H9 (cell line): ENCODE data around the gene DNMT3L. TPM values are rescaled to one million over a fixed set of nuclear protein-coding genes. Genes with fewer than 3 reads are reported as not detected.
"Not testable (repeated sequence)": the region's sequence is repeated elsewhere in the genome, so short reads cannot be mapped to it uniquely, and the experiment has no call there.

ENCODE experiments used
- DNase-seq: peaks from one replicate; pipeline ENCODE4 v3.0.0-alpha.2; 2017
- H2AFZ ChIP-seq: one replicate; pipeline ENCODE4 v1.6.1; 2013; ENCODE audit warnings: mild to moderate bottlenecking, low read length, control low read depth, moderate library complexity
- H2AK5ac ChIP-seq: 2 replicates; pipeline ENCODE4 v1.6.1; 2013; ENCODE audit warnings: low read length, control low read depth, mixed read lengths; ENCODE audit not compliant: insufficient read length
- H2BK120ac ChIP-seq: one replicate; pipeline ENCODE4 v1.6.1; 2013; ENCODE audit warnings: low read depth, mild to moderate bottlenecking, low read length, control low read depth, inconsistent platforms; ENCODE audit not compliant: poor library complexity, severe bottlenecking
- H2BK12ac ChIP-seq: 2 replicates; pipeline ENCODE4 v1.6.1; 2013; ENCODE audit warnings: low read length, control low read depth, mixed read lengths, low read depth; ENCODE audit not compliant: insufficient read length
- H2BK15ac ChIP-seq: 2 replicates; pipeline ENCODE4 v1.6.1; 2013; ENCODE audit warnings: low read depth, low read length, control low read depth
- H2BK20ac ChIP-seq: one replicate; pipeline ENCODE4 v1.6.1; 2013; ENCODE audit warnings: low read depth, mild to moderate bottlenecking, low read length, control low read depth, inconsistent platforms; ENCODE audit not compliant: poor library complexity, severe bottlenecking
- H2BK5ac ChIP-seq: 2 replicates; pipeline ENCODE4 v1.6.1; 2013; ENCODE audit warnings: low read length, control low read depth, mixed read lengths; ENCODE audit not compliant: insufficient read length
- H3K14ac ChIP-seq: 2 replicates; pipeline ENCODE4 v1.6.1; 2013; ENCODE audit warnings: low read length, control low read depth; ENCODE audit not compliant: insufficient read depth
- H3K18ac ChIP-seq: 2 replicates; pipeline ENCODE4 v1.6.1; 2013; ENCODE audit warnings: low read depth, mild to moderate bottlenecking, mixed read lengths, low read length, control low read depth; ENCODE audit not compliant: insufficient read length
- H3K23ac ChIP-seq: 2 replicates; pipeline ENCODE4 v1.6.1; 2013; ENCODE audit warnings: low read length, control low read depth, mixed read lengths, low read depth; ENCODE audit not compliant: insufficient read length
- H3K23me2 ChIP-seq: 2 replicates; pipeline ENCODE4 v1.6.1; 2013; ENCODE audit warnings: low read depth, mild to moderate bottlenecking, mixed read lengths, low read length, control low read depth; ENCODE audit not compliant: insufficient read length, poor library complexity, severe bottlenecking
- H3K27ac ChIP-seq: 2 replicates; pipeline ENCODE4 v1.5.1; 2013; ENCODE audit warnings: low read length, control low read depth, mixed read lengths, low read depth; ENCODE audit not compliant: insufficient read length
- H3K27me3 ChIP-seq: 2 replicates; pipeline ENCODE4 v1.6.1; 2013; ENCODE audit warnings: low read length, control low read depth, inconsistent platforms; ENCODE audit not compliant: insufficient read depth
- H3K4ac ChIP-seq: 2 replicates; pipeline ENCODE4 v1.6.1; 2013; ENCODE audit warnings: low read depth, mild to moderate bottlenecking, control low read depth, inconsistent platforms, low read length, moderate library complexity
- H3K4me1 ChIP-seq: 2 replicates; pipeline ENCODE4 v1.6.1; 2013; ENCODE audit warnings: low read length, control low read depth, inconsistent platforms; ENCODE audit not compliant: insufficient read depth
- H3K4me2 ChIP-seq: 2 replicates; pipeline ENCODE4 v1.6.1; 2013; ENCODE audit warnings: low read length, control low read depth, mixed read lengths; ENCODE audit not compliant: insufficient read length, insufficient read depth
- H3K56ac ChIP-seq: 2 replicates; pipeline ENCODE4 v1.6.1; 2013; ENCODE audit warnings: low read depth, mild to moderate bottlenecking, mixed read lengths, low read length, control low read depth; ENCODE audit not compliant: insufficient read length
- H3K79me1 ChIP-seq: 2 replicates; pipeline ENCODE4 v1.6.1; 2013; ENCODE audit warnings: low read depth, mild to moderate bottlenecking, moderate library complexity, low read length, control low read depth, inconsistent platforms; ENCODE audit not compliant: insufficient read depth, poor library complexity, severe bottlenecking
- H3K79me2 ChIP-seq: 2 replicates; pipeline ENCODE4 v1.6.1; 2013; ENCODE audit warnings: low read length, control low read depth, inconsistent platforms; ENCODE audit not compliant: insufficient read depth
- H3K9ac ChIP-seq: 2 replicates; pipeline ENCODE4 v1.6.1; 2013; ENCODE audit warnings: low read length, control low read depth, mixed read lengths; ENCODE audit not compliant: insufficient read length; ENCODE audit errors: extremely low read depth
- H3K9me3 ChIP-seq: one replicate; pipeline ENCODE4 v1.6.1; 2013; ENCODE audit warnings: low read depth, low read length, inconsistent platforms; ENCODE audit not compliant: control insufficient read depth
- H3T11ph ChIP-seq: one replicate; pipeline ENCODE4 v1.6.1; 2013; ENCODE audit warnings: mild to moderate bottlenecking, low read length, control low read depth, inconsistent platforms
- H4K20me1 ChIP-seq: one replicate; pipeline ENCODE4 v1.6.1; 2013; ENCODE audit not compliant: control insufficient read depth, insufficient read length, insufficient read depth
- H4K5ac ChIP-seq: 2 replicates; pipeline ENCODE4 v1.6.1; 2013; ENCODE audit warnings: low read depth, mild to moderate bottlenecking, mixed read lengths, low read length, control low read depth; ENCODE audit not compliant: insufficient read length
- H4K8ac ChIP-seq: replicated peaks from 2 replicates; pipeline ENCODE4 v1.6.1; 2013; ENCODE audit warnings: low read length, control low read depth, mixed read lengths, low read depth; ENCODE audit not compliant: insufficient read length
- H4K91ac ChIP-seq: 2 replicates; pipeline ENCODE4 v1.6.1; 2013; ENCODE audit warnings: low read depth, mild to moderate bottlenecking, moderate library complexity, mixed read lengths, low read length, control low read depth; ENCODE audit not compliant: insufficient read length
- H3K27ac Mint-ChIP-seq, 3 experiments: 2 replicates in 2 of 3; 3 replicates in 1 of 3; pipeline ENCODE4 v1.8.0; 2020 to 2021; ENCODE audit warnings: mixed read lengths in 3 of 3, mild to moderate bottlenecking in 1 of 3, moderate library complexity in 1 of 3
- H3K27me3 Mint-ChIP-seq: 2 replicates; pipeline ENCODE4 v1.8.0; 2021; ENCODE audit warnings: low read depth, mild to moderate bottlenecking, moderate library complexity, mixed read lengths
- H3K36me3 Mint-ChIP-seq, 3 experiments: 2 replicates in 2 of 3; 3 replicates in 1 of 3; pipeline ENCODE4 v1.8.0; 2020 to 2021; ENCODE audit warnings: low read depth in 3 of 3, mixed read lengths in 3 of 3; ENCODE audit not compliant: insufficient read depth in 1 of 3
- H3K4me1 Mint-ChIP-seq, 2 experiments: 2 replicates each; pipeline ENCODE4 v1.8.0; 2020; ENCODE audit warnings: mixed read lengths in 2 of 2
- H3K4me3 Mint-ChIP-seq, 2 experiments: 2 replicates in 1 of 2; 3 replicates in 1 of 2; pipeline ENCODE4 v1.8.0; 2020 to 2021; ENCODE audit warnings: mild to moderate bottlenecking in 2 of 2, mixed read lengths in 2 of 2, moderate library complexity in 1 of 2
- H3K9me3 Mint-ChIP-seq, 2 experiments: 2 replicates in 1 of 2; 3 replicates in 1 of 2; pipeline ENCODE4 v1.8.0; 2020; ENCODE audit warnings: mild to moderate bottlenecking in 2 of 2, mixed read lengths in 2 of 2, moderate library complexity in 1 of 2
- WGBS: extraction: QIAGEN DNeasy Blood & Tissue Kit; methylation state at CpG from one replicate; pipeline ENCODE4 v1.1.7; 2013; ENCODE audit warnings: missing lambda C conversion rate, low lambda C conversion rate, mixed read lengths; ENCODE audit not compliant: insufficient read length; ENCODE audit errors: extremely low coverage; 5-methylcytosine and 5-hydroxymethylcytosine counted together
- total RNA-seq: library from RNA; stranded (reverse); gene quantifications from 2 replicates; pipeline ENCODE4 v1.2.1, GENCODE V29; 2021

The DNMT3L gene
- total RNA-seq, 1 experiment from 2014 or later: 0.77 TPM

GRCh38 chr21:44207860-44208646, 53.6 kb downstream of the DNMT3L start:
- not testable (repeated sequence) for H3T11ph ChIP-seq, H2BK20ac ChIP-seq, H3K27ac Mint-ChIP-seq, H3K56ac ChIP-seq, H4K8ac ChIP-seq, H4K5ac ChIP-seq, H2BK5ac ChIP-seq, H2AFZ ChIP-seq, H3K23ac ChIP-seq, H2BK15ac ChIP-seq, H4K91ac ChIP-seq, H3K79me2 ChIP-seq, H2BK120ac ChIP-seq, H3K9ac ChIP-seq, H3K79me1 ChIP-seq, H3K36me3 Mint-ChIP-seq, H3K18ac ChIP-seq, H3K4me3 Mint-ChIP-seq, H3K9me3 Mint-ChIP-seq, H3K14ac ChIP-seq, H3K4me1 Mint-ChIP-seq, H3K27me3 Mint-ChIP-seq, H3K4ac ChIP-seq, H3K27me3 ChIP-seq, H3K23me2 ChIP-seq, H2AK5ac ChIP-seq, H2BK12ac ChIP-seq, H3K9me3 ChIP-seq, H3K4me1 ChIP-seq, H4K20me1 ChIP-seq, H3K27ac ChIP-seq, H3K4me2 ChIP-seq, DNase-seq
- no CpG with 5 or more reads among the region's 15 CpGs for WGBS

- not testable (repeated sequence) for H2BK12ac ChIP-seq, H3K4me1 Mint-ChIP-seq, H3K36me3 Mint-ChIP-seq, H2BK5ac ChIP-seq, H3K56ac ChIP-seq, H2BK15ac ChIP-seq, H2AK5ac ChIP-seq, H3K4ac ChIP-seq, H3K4me3 Mint-ChIP-seq, H2BK20ac ChIP-seq, H3K14ac ChIP-seq, H3K23ac ChIP-seq, H4K5ac ChIP-seq, H4K20me1 ChIP-seq, H3K79me2 ChIP-seq, H3K27ac Mint-ChIP-seq, H3K27me3 ChIP-seq, H2BK120ac ChIP-seq, H3K79me1 ChIP-seq, H3K27ac ChIP-seq, H3K9ac ChIP-seq, H4K8ac ChIP-seq, DNase-seq, H2AFZ ChIP-seq, H3T11ph ChIP-seq, H3K4me1 ChIP-seq, H3K18ac ChIP-seq, H3K9me3 ChIP-seq, H3K23me2 ChIP-seq, H3K27me3 Mint-ChIP-seq, H3K4me2 ChIP-seq, H3K9me3 Mint-ChIP-seq, H4K91ac ChIP-seq
- no CpG with 5 or more reads among the region's 33 CpGs for WGBS
These were observed 54.7 kb downstream of the DNMT3L start for GRCh38 chr21:44206698-44207676.
